ENCODE data around the gene STXBP4. TPM values are rescaled to one million over a fixed set of nuclear protein-coding genes. Genes with fewer than 3 reads are reported as not detected.

STXBP4 gene, protein sequence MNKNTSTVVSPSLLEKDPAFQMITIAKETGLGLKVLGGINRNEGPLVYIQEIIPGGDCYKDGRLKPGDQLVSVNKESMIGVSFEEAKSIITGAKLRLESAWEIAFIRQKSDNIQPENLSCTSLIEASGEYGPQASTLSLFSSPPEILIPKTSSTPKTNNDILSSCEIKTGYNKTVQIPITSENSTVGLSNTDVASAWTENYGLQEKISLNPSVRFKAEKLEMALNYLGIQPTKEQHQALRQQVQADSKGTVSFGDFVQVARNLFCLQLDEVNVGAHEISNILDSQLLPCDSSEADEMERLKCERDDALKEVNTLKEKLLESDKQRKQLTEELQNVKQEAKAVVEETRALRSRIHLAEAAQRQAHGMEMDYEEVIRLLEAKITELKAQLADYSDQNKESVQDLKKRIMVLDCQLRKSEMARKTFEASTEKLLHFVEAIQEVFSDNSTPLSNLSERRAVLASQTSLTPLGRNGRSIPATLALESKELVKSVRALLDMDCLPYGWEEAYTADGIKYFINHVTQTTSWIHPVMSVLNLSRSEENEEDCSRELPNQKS
- total RNA-seq (24.6 and 26.4 TPM in 2 replicates), polyA plus RNA-seq (14.8 and 14.9 TPM in 2 replicates)

DNA sequence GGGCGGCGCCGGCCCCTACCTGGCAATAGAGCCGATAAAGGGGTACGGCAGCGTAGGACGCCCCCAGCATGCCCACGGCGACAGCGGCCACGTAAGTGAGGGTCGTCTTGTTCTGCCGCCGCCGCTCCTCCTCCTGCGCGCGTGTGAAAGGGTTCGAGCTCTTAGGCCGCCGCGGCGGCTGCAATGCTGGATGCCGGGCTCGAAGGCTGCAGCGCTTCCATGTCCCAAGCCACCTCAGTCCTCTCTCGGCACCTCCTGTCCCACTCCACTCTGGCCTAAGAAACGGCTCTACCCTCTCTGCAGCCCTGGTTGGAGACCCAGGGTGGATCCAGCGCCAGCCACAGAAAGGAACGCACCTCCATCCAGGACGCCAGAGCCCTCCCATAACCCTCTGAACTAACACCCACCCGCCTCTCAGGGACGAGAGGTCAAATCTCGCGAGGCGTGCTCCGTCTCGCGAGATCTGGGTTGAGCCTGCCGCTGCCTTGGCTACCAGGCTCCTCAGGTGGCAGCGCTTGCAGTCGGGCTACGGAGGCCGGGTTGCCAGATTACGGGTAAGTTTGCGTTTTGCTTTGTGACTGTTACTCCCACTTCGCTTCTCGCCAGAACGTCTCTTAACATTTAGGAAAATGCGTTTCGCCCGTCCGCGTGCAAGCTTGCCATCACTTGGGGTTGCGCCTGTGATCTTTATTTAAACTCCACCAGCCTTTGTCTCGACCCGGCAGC, at the start of gene STXBP4, which contains the start of gene COX11:
Gene STXBP4, plus strand, starts transcription at position 504 of the 726 bp plus-strand sequence. CDS start 17,455 bp downstream, outside the sequence.
Gene COX11, minus strand, starts transcription at position 393 of the 726 bp plus-strand sequence. Its CDS starts 8 bp downstream, at position 385.
- Histone ChIP-seq H3K9me3 (ENCODE audit: low read depth) (no peaks in the 10 kb centered on the region), H3K4me3 (peak within 1 kb of the TSS; percentile 99), H3K4me1 (ENCODE audit: low read depth) (peaks cover 7% of the 10 kb centered on the region), H3K27me3 (no peaks in the 10 kb centered on the region), H3K36me3 (peaks cover 15% of the 10 kb centered on the region), H3K27ac (peak within 1 kb of the TSS; percentile 89)
- TF ChIP-seq, protein P1, sequence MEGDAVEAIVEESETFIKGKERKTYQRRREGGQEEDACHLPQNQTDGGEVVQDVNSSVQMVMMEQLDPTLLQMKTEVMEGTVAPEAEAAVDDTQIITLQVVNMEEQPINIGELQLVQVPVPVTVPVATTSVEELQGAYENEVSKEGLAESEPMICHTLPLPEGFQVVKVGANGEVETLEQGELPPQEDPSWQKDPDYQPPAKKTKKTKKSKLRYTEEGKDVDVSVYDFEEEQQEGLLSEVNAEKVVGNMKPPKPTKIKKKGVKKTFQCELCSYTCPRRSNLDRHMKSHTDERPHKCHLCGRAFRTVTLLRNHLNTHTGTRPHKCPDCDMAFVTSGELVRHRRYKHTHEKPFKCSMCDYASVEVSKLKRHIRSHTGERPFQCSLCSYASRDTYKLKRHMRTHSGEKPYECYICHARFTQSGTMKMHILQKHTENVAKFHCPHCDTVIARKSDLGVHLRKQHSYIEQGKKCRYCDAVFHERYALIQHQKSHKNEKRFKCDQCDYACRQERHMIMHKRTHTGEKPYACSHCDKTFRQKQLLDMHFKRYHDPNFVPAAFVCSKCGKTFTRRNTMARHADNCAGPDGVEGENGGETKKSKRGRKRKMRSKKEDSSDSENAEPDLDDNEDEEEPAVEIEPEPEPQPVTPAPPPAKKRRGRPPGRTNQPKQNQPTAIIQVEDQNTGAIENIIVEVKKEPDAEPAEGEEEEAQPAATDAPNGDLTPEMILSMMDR (IDR thresholded peaks at IDR 0.05; ENCODE audit: low read depth, low read length), result no peak
- peak; percentile 96 to 98 for DNase-seq (ENCODE audit: low read depth in 1 of 2, low spot score in 1 of 2)

DNA sequence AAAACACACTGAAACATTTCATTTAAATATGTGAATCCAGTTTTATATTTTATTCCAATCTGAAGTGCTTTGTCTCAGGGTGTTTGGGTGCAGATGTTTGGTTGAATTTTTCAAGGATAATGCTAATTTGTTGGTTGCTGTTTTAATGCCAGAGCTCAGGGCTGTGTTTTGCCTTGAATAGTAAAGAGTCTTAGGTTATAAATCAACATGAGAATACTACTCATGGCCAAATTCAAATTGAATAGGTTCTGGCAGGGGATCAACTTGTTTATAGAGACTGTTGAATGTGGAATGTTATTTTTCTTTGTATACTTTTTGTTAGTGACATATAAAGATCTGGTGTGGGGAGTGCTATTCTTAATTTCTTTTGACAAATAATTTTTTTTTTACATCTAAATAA, 49.1 kb upstream of the STXBP4 start:
- no peak for DNase-seq (ENCODE audit: low read depth in 1 of 2, low spot score in 1 of 2)
- no peaks in the 10 kb centered on the region for H3K4me1 ChIP-seq (ENCODE audit: low read depth)
- no peak overlapping the region for H3K4me3 ChIP-seq
- peaks cover 25% of the 10 kb centered on the region for H3K36me3 ChIP-seq
- H3K9me3 ChIP-seq (ENCODE audit: low read depth), result peaks cover 3% of the 10 kb centered on the region
- no peak overlapping the region for H3K27ac ChIP-seq
- no peaks in the 10 kb centered on the region for H3K27me3 ChIP-seq
- TF ChIP-seq, protein P1 (IDR thresholded peaks at IDR 0.05; ENCODE audit: low read depth, low read length), result no peak

DNA sequence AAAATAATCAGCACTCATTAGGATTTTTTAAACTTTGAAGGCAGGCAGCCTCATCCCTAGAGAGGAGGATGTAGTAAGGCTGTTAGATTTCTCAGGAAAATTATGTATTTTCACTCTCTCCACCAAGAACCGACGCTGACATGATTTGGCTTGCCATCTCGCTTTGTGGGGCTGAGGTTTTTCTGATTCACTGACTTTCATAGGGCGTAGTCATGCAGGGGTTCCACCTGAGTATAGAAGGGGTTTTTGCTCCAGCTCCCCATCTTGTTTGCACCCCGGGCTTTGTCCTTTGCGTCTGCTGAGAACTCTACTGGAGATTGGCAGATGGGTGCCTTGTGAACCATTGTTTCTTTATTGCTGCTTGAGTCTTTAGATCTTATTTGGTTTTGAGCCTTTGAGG, 47.7 kb upstream of the STXBP4 start:
- H3K27me3 ChIP-seq, result no peaks in the 10 kb centered on the region
- no peak for DNase-seq (ENCODE audit: low read depth in 1 of 2, low spot score in 1 of 2)
- TF ChIP-seq, protein P1 (IDR thresholded peaks at IDR 0.05; ENCODE audit: low read depth, low read length), result no peak
- H3K9me3 ChIP-seq (ENCODE audit: low read depth), result peaks cover 3% of the 10 kb centered on the region
- peaks cover 13% of the 10 kb centered on the region for H3K36me3 ChIP-seq
- H3K4me3 ChIP-seq, result no peak overlapping the region
- no peaks in the 10 kb centered on the region for H3K4me1 ChIP-seq (ENCODE audit: low read depth)
- H3K27ac ChIP-seq, result no peak overlapping the region

DNA sequence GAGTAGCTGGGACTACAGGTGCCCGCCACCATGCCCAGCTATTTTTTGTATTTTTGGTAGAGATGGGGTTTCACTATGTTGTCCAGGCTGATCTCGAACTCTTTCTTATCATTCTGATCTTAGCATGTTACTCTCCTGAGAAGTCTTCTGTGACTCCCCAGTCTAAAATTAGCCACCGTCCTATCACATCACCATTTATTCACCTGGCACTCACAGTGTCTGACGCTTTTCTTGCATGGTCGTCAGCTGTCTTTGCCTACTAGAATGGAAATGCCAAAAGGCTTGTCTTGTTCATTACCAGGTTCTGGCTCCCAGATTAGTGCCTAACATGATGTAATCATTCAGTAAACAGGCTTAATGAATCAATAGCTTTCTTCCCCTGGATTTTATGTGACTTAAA, 44.2 kb upstream of the STXBP4 start:
- H3K36me3 ChIP-seq, result peaks cover 9% of the 10 kb centered on the region
- no peaks in the 10 kb centered on the region for H3K27me3 ChIP-seq
- TF ChIP-seq, protein P1 (IDR thresholded peaks at IDR 0.05; ENCODE audit: low read depth, low read length), result no peak

DNA sequence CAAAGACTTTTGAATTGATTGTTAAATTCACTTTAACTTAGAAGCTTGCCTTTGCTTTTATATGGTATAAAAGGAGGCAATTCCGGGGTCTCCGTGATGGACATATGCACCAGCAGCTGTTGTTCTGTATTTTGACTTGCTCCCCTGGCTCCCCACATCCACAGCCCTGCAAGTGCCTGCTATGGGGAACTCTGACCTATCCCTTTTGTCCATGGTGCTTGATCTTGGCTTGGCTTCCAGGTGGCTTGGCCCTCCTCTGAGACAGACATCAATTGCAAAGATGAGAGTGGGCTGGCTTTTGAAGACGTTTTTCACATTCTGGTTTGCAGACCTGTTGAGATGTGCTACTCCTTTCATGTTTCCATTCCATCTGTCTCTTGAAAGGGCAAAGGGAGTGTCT, 41.0 kb upstream of the STXBP4 start:
- no peak overlapping the region for H3K4me3 ChIP-seq
- TF ChIP-seq, protein P1 (IDR thresholded peaks at IDR 0.05; ENCODE audit: low read depth, low read length), result no peak
- no peak for DNase-seq (ENCODE audit: low read depth in 1 of 2, low spot score in 1 of 2)
- H3K27ac ChIP-seq, result no peak overlapping the region
- no peaks in the 10 kb centered on the region for H3K9me3 ChIP-seq (ENCODE audit: low read depth)
- no peaks in the 10 kb centered on the region for H3K27me3 ChIP-seq
- H3K36me3 ChIP-seq, result peaks cover 12% of the 10 kb centered on the region
- no peaks in the 10 kb centered on the region for H3K4me1 ChIP-seq (ENCODE audit: low read depth)

More for the DNA sequence above, 44.2 kb upstream of the STXBP4 start:
- Histone ChIP-seq H3K4me1 (ENCODE audit: low read depth) (no peaks in the 10 kb centered on the region), H3K9me3 (ENCODE audit: low read depth) (no peaks in the 10 kb centered on the region), H3K27ac (no peak overlapping the region), H3K4me3 (no peak overlapping the region)
- DNase-seq (ENCODE audit: low read depth in 1 of 2, low spot score in 1 of 2), result no peak

All from cardiac muscle cell (in vitro differentiated cells and primary cell).